ENCODE results near the gene SYCN.

SYCN gene

DNA sequence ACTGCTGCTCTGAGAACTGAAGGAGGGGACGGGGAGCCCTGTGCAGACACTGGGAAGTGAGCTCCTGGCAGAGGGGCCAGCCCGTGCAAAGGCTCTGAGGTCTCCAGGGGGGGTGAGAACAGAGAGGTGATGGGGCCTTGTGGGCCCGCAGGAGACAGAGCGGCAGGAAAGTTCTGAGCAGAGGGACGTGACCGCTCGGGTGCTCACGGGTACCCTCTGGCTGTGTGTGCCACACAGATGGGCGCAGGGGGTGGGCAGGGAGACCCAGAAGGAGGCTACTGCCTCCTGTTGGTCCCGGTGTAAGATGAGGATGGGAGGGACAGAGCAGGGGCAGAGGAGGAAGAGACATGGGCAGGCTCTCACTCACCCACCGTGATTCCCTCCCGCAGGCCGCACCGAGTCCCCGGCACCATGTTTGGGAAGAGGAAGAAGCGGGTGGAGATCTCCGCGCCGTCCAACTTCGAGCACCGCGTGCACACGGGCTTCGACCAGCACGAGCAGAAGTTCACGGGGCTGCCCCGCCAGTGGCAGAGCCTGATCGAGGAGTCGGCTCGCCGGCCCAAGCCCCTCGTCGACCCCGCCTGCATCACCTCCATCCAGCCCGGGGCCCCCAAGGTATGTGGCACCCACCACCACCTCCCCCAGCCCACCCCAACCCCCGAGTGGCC is 34.8 kb downstream of the SYCN start:
- no peak for DNase-seq

DNA sequence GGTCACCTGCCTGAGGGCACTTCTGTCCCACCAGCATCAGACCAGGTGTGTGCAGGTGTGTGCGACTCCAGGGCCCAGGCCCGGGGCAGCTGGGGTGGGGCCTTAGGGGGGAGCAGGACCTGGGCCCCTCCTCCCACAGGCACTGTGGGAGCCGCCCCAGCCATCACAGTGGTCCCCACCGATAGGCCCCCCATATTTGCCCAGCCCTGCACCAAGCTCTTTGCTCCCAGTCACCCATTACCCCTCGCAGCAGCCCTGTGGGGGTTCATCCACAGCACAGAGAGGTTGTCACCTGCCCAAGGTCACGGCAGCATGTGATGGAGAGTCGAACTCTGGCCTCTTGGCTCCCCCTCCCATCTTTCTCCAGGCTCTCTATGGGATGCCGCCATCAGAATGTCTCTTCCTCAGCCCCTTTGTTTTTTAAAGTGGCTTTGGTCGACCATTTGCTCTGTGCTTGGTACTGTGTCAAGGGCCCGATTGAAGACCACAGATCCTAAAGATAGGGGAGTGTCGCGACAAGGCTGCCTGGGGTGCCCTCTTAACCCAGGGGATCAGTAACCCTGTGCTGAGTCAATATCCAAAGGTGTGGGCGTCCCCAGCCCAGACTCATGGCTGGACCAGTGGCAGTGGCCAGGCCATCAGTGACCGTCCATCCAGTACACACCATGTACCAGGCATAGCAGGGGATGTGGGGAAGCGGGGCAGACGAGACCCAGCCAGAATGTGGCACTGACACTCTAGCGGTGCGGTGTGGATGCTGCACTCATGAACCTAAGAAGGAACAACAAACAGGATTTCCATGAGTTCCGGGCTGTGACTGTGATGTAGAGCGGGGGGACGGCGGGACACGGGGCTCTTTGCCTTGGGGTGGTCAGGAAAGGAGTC is 35.6 kb downstream of the SYCN start:
- no peak for DNase-seq

DNA sequence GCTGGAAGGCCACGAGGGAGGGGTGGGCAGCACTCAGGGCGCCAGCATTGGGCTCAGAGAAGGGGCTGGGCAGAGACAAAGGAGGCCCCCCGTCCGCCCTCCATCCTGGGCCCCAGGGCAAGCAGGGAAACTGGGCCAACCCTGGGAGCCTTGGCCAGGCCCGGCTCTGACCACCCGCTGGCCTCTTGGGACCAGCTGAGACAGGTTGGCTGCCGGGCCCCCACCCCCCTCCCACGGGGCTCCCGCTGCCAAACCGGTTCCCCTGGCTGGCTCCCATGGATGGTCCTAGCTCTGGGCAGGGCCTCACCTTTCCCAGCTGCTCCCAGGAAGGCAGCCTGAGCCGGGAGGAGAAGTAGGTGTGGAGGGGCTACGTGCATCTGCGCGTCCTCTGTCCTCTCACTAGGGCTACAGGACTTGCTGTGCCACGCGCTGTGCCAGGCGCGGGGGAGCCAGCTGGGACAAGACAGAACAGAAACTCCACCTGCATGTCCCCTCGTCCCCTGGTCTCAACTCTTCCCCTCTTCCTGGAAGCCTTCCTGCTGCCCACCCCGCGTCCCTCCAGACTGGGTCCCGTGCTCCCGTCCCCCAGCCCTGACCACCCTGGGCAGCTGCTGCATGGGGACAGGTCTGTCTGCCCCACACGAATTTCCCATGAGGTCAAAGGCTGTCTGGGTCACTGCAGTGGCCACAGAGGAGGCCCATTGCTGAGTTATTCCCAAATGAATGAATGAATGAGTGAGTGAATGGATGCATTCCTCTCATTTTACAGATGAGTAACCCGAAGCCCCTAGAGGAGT is 36.4 kb downstream of the SYCN start:
- no peak for DNase-seq

DNA sequence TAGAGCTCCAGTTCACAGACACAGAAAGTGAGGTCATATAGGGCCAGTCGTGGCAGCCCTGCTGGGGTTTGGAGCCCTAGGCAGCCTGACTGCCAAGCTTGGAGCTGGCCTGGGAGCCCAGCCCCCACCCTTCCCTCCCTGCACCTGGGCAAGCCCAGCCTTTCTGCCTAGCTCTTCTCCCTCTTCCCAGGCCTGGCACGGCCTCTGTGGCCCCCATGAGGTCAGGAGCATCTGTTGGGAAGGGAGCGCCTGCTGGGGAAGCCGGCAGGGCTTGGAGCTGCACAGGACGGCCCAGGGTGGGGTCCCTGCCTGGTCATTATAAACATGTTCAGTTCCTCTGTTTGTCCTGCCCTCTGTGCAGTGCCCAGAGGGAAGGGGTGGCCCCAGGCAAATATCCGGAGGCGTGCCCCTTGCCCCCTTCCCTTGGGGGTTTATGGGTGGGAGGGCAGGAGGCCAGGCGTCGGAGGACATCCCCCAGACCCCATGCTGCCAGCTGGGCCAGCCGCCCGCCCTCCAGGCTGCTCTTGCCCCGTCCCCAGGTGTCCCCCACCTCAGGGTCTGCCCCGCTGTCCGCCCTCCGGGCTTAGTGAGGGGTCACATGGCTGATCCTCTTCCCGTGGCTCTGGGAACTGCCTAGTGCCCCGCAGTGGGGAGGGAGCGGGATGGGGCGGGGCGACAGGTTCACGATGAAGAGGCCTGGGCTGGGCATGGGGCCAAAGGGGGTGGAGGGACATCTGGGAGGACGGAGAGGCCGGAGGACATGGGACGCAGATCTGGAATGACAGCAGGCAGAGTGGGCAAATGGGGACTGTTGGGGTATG is 37.3 kb downstream of the SYCN start:
- DNase-seq: no peak

DNA sequence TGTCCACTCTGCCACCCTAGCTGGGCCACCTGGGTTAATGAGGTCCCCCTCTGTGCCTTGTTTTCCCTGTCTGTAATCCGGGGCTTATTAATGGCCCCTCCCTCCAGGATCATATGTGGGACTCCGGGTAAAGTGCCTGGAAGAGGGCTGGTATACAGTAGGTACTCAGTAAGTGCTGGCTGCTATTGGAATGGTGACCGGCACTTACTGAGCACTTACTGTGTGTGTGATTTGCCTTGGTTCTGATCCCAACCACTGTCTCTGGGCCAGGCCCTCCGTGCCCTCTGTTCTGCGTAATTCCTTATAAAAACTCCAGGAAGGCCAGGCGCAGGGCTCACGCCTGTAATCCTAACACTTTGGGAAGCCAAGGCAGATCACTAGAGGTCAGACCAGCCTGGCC is 38.2 kb downstream of the SYCN start:
- no peak for DNase-seq

DNA sequence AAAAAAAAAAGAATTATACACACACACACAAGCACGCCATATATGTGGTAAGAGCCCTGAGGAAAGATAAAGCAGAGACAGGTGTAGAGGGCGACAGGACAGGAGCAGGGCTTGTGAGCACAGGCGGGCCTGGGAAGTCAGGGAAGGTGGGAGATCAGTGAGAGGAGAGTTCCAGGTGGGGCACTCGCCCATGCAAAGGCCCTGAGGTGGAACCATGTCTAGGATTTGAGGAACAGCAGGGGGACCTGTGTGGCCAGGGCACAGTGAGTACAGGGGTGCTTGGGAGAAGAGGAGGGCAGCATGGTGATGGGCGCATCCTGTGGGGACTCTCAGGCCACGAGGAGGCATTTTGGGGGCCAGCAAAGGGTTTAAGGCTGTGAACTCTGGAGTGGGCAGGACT is 39.8 kb downstream of the SYCN start:
- DNase-seq: no peak

DNA sequence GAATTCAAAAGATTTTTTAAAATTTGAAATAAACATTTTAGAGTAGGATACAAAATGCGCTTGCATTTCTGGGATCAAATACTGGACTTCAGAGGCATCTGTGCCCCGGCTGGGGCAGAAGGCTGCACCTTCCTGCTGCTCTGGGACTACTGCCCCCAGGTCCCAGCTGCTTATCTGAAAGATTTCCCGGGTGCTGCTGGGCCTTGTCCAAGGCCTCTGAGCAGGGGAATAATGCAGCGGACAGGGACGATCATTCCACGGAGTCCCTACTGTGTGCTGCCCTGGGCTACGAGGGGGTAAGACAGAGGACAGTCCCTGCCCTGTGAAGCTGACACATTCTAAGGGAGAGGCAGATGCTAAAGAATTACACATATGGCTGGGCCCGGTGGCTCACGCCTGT is 40.4 kb downstream of the SYCN start:
- no peak for DNase-seq

DNA sequence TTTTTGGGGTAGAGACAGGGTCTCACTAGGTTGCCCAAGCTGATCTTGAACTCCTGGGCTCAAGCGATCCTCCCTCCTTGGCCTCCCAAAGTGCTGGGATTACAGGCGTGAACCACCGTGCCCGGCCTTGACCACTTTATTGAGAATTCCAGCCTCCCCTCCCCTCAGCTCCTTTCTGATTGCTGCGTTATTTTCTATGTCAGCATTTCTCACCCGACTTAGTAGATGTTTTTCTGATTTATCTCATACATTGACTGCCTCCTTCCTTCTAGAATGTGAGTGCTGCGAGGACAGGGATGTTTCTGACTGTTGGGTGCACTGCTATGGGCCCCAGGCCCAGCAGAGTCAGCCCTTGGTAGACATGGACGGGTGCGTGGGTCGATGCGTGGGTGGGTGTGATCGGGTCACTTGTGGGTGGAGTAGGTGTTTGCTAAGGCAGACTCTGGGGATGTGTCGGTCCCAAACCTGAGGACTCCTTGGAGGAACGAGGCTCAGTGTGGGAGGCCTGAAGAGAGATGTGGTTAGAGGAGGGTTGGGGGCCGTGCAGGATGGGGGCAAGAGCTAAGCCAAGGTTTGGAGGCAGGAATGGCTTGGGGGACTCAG is 41.5 kb downstream of the SYCN start:
- DNase-seq: no peak

DNA sequence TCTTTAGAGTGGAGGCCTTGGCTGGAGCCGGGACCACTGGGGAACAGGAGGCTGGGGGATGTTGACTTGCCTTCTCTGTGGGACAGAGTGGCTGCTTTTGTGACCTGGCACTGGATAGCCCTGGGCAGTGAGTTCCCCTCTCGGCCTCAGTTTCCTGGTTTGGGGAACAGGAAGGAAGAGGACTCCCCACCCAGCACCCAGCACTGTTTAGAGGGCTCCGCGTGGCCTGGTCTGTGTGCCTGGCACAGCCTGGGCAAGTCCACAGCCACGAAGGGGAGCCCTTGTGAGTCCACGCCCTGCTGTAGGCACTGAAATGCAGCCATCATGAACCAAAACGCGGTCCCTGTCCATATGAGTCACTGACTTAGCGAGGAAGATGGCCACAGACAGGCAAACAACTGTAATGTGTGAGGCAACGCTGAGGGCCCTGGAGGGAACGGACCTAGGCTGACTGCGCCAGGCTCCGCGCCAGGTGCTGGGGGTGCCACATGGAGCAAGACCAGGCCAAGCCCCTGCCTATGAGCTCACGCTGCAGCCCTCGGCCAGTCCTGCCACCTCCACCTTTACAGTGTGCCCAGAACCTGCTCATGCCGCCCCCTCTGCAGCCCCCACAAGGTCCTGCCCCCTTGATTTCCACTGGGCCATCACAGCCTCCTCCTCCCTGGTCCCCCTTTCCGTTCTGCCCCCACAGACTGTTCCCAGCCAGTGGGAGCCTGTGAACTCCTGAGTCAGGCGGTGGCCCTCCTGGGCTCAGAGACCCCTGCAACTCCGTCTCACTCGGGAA is 43.0 kb downstream of the SYCN start:
- DNase-seq: no peak

DNA sequence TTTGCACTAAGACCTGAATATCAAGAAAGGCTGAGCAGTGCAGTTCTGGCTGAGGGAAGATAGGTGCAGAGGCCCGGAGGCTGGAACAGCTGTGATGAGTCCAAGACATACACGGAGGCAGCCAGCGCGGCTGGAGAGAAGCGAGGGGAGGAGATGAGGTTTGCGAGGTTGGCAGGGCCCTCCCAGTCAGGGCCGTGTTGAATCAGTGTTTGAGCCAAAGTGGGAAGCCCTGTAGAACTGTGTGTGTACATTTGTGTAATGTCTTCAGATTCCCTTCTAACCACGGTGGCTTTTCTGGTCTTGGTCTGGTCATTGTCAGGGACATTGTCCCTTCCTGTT is 43.6 kb downstream of the SYCN start:
- DNase-seq: no peak

DNA sequence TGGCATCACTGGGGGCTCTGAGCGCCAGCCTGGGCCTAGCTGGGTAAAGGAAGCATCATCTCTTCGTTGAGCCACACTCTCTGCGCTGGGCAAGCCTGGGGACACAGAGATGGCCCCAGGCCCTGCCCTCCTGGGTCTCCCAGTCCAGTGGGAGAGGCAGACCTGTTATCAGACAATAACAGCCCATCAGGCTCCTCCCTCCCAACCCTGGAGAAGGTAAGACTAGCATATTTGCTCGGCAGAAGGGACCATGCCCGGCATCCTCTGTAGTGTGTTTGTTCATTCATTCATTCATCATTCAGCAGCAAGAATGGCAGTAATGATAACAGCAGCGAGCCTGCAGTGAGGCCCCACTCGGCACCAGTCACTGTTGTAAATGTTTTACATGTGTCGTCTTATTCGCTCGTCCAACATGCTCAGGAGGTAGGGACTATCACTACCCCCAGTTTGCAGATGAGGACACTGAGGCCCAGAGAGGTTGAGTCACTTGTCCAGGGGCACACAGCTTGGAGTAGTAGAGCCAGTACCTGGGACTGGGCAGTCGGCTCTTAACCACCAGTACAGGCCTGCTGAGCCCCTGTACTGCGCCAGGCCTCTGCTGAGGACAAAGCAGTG is 45.3 kb downstream of the SYCN start:
- no peak for DNase-seq

DNA sequence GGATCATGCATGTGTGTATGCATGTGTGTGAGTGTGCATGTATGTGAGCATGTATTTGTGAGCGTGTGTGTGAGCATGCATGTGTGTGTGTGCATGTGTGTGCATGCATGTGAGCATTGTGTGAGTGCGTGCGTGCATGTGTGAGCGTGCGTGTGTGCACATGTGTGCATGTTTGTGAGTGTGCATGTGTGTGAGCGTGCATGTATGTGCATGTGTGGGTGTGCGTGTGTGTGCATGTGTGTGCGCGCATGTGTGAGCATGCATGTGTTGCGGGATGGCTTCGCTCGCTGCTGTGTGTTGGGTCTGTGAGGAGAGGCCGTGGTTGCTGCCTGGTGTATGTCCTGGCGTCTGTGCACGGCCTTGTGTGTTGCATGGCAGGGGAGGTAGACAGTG is 46.1 kb downstream of the SYCN start:
- DNase-seq: no peak

DNA sequence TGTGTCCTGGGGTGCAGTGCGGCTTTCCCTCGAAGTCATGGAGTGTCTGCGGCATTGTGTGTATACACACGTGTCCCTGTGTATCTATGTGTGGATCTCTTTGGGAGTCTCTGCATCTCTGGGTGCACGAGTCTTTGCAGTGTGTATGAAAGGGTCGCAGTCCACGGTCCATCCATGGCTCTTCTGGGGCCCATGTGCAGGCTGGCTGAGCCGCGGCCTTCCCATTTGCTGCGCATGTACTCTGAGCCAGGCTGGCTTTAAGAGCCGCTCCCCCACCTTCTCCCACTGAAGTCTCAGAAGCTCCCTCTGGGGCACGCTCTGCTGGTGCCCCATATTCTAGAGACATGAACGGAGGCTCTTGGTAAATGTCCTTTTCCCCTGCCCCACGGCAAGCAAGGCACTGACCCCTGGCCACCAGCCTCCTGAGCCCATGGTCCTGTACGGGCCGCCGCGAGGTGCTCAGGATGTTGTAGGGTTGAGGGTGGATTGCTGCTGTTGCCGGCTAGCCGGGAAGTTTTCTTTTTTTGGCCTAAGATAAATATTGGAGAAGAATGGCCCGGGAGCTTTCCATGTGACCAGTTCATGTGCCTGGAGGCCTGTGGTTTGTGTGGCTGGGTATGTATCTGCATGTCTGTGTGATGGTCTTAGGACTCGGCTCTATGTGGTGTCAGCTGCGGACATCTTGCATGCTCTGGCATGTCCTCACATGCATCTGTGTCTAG is 46.6 kb downstream of the SYCN start:
- no peak for DNase-seq

DNA sequence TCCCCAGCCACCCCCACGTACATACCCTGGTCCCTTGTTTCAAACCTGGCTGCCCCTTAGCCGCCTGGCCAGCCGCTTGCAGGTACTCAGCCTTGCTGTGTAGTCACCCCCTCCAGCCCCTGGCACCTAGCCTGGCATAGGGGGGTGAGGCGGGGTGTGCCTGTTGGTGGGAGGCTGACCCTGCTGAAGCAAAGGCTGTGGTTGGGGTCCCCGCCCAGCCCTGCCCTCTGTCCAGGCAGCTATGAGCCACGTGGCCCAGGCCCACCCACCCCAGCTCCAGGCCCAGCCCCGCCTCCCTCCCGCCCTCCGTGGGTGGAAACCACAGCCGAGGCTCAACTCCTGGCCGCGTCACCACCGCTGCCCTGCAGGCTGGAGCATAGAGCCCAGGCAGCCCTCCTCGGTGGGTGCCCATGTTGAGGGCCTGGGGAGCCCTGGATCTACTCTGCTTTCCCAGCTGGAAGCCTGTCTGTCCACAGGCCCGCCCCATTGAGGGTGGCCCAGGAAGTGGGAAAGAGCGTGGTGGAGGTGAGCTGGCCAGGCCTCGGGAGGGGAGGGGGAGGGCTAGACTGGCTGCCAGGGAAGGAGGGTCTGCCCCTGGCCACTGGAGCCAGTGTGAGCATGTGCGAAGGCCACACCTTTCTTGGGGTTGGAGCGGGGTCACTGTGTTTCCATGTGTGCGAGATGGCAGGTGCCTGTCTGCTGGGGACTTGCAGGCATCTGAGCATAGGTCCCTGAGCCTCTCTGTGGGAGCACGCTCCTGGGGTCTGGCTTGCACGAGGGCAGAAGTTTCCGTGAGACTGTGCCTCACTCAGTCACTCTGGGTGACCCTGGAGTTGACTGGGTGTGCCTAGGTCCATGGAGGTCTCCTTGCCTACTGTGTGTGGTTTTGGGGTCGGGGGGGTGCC is 47.5 kb downstream of the SYCN start:
- no peak for DNase-seq

DNA sequence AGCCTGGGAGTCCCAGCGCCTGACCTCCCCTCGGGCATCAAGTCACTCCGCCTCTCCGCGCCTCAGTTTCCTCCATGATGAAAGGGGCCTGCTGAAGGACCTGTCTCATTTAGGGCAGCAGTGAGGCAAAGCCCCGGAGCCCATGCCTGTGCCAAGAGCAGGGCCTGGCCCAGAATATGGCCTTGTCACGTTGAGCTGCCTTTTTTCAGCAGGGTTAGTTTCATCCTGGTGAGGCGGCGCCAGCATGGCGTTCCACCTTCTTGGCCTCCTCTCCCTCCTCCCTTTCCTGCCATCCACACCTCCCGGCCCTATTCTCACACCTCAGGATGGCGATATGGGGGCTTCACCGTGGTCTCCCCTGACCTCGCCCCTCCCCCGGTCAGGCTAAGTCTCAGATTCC is 48.3 kb downstream of the SYCN start:
- DNase-seq: no peak

DNA sequence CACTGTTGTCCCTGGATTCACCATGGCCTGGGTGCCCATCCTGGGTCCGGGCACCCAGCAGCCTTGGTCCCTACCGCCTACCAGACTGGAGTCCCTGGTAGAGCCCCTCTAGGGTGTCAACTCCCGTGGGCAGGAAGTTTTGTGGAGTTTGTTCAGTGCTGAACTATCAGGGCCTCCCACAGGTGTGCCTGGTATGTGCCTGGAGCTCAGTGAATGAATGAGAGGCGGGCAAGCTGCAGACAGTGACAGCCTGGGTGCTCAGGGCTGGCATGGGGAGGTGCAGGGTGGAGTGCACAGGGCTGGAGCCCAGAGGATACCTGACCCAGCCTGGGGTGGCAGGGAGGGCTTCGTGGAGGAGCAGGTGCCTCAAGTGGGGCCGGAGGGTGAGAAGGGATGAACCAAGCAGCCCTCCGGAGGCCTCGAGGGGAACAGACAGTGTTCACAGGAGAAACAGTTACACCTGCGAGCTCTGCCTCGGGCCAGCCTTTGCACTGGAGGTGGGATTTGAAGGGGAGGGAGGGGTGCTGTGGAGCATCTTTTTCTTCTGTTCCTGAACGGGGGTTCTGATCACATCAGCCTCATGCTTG is 48.9 kb downstream of the SYCN start:
- DNase-seq: no peak

DNA sequence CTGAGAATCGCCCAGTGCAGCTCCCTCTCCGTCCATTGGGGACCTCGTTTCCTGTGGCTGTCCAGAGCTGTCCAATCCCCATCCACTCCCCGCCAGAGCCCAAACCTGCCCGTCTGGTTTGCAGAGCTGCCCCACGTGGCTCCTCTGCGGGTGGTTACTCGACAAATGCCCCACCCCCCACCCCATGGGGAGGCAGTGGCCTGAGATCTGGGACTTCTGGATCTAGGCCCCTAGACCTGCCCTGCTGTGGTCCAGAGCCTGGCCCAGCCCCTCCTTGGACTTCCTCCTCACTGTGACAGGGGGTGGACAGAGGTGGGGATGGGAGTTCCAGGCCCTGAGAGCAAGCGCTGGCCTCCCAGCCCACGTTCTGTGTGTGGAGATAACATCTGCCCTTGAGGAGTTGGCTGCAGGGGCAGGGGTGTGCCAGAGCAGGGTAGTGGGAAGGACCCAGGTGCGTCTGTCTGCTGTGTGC is 49.4 kb downstream of the SYCN start:
- no peak for DNase-seq

DNA sequence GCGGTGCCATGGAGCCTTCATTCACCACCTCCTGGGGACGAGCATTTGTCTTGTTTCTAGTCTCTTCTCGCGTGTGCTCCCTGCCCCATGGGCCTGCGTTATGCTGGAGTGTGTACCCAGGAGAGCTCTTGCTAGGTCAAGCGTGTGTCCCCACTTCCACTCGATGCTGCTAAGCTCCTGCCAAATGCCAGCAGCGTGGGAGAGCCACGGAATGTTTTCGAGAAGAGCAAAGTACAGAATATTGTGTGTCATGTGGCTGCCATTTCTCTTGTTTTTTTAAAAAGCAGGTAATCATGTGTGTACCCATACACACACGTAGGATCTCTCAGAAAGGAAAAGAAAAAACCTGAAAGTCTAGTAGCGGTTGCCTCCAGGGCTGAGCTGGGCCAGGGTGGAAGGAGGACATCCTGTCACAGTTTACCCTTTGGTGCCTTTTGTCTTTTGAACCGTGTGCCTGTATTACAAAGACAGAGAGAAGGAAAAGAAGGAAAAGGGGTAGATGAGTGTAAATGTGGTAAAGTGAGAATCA is 49.9 kb downstream of the SYCN start:
- no peak for DNase-seq

All from inflammatory macrophage treated with lipopolysaccharide for 1 hour (primary cell).